ENCODE data around the gene OAF. TPM values are rescaled to one million over a fixed set of nuclear protein-coding genes. Genes with fewer than 3 reads are reported as not detected.
"Not testable (repeated sequence)": the region's sequence is repeated elsewhere in the genome, so short reads cannot be mapped to it uniquely, and the experiment has no call there.

The OAF gene
- total RNA-seq, 2 donors from 2014 or later: 142 to 152 TPM

- intact Hi-C loops (cut with DNase I): no loop called here
- no peak for DNase-seq
- Histone ChIP-seq H3K9me3 (no peaks in the 10 kb centered on the region), H3K27ac (no peak overlapping the region), H3K4me3 (no peak overlapping the region), H3K27me3 (peaks cover 19% of the 10 kb centered on the region), H3K9ac (ENCODE audit: low read depth in 2 of 2, low read length in 2 of 2) (no peak overlapping the region), H3K36me3 (no peaks in the 10 kb centered on the region), H3K4me1 (no peaks in the 10 kb centered on the region)
- TF ChIP-seq, protein P1, sequence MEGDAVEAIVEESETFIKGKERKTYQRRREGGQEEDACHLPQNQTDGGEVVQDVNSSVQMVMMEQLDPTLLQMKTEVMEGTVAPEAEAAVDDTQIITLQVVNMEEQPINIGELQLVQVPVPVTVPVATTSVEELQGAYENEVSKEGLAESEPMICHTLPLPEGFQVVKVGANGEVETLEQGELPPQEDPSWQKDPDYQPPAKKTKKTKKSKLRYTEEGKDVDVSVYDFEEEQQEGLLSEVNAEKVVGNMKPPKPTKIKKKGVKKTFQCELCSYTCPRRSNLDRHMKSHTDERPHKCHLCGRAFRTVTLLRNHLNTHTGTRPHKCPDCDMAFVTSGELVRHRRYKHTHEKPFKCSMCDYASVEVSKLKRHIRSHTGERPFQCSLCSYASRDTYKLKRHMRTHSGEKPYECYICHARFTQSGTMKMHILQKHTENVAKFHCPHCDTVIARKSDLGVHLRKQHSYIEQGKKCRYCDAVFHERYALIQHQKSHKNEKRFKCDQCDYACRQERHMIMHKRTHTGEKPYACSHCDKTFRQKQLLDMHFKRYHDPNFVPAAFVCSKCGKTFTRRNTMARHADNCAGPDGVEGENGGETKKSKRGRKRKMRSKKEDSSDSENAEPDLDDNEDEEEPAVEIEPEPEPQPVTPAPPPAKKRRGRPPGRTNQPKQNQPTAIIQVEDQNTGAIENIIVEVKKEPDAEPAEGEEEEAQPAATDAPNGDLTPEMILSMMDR (IDR thresholded peaks at IDR 0.05): no peak
Measured at GRCh38 chr11:120243221-120243620, 32.4 kb downstream of the OAF start.

GRCh38 chr11:120244476-120245365 lies 33.9 kb downstream of the OAF start:
- Histone ChIP-seq H3K4me3 (no peak overlapping the region), H3K9ac (ENCODE audit: low read depth in 2 of 2, low read length in 2 of 2) (no peak overlapping the region), H3K27me3 (peaks cover 16% of the 10 kb centered on the region), H3K4me1 (no peaks in the 10 kb centered on the region), H3K36me3 (no peaks in the 10 kb centered on the region), H3K27ac (no peak overlapping the region), H3K9me3 (no peaks in the 10 kb centered on the region)
- no peak for DNase-seq
- intact Hi-C loops (cut with DNase I): no loop called here
- TF ChIP-seq, protein P1 (IDR thresholded peaks at IDR 0.05): no peak

DNA sequence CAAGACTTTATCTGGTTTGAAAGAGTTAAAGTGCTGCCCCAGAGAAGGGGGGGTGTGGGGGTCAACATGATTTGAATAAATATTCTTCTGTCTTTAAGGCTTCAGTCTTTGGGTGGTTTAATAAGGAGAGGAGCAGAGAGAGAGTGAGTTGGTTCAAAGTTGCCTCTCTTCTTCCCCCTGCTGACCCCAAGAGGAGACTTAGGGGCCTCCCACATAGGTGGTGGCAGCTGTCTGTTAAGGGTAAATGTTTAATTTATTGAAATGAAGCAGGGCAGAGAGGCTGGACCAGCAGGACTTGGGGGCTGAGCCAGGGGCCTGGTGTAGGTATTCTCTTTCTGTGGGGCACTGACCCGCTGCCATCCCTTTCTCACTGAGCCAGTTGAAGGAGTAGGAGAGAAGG lies 34.6 kb downstream of the OAF start:
- intact Hi-C loops (cut with DNase I): no loop called here
- TF ChIP-seq, protein P1 (IDR thresholded peaks at IDR 0.05): no peak
- Histone ChIP-seq H3K9ac (ENCODE audit: low read depth in 2 of 2, low read length in 2 of 2) (no peak overlapping the region), H3K36me3 (no peaks in the 10 kb centered on the region), H3K27me3 (peaks cover 9% of the 10 kb centered on the region), H3K4me1 (no peaks in the 10 kb centered on the region), H3K9me3 (no peaks in the 10 kb centered on the region), H3K4me3 (no peak overlapping the region), H3K27ac (no peak overlapping the region)
- DNase-seq: no peak

DNA sequence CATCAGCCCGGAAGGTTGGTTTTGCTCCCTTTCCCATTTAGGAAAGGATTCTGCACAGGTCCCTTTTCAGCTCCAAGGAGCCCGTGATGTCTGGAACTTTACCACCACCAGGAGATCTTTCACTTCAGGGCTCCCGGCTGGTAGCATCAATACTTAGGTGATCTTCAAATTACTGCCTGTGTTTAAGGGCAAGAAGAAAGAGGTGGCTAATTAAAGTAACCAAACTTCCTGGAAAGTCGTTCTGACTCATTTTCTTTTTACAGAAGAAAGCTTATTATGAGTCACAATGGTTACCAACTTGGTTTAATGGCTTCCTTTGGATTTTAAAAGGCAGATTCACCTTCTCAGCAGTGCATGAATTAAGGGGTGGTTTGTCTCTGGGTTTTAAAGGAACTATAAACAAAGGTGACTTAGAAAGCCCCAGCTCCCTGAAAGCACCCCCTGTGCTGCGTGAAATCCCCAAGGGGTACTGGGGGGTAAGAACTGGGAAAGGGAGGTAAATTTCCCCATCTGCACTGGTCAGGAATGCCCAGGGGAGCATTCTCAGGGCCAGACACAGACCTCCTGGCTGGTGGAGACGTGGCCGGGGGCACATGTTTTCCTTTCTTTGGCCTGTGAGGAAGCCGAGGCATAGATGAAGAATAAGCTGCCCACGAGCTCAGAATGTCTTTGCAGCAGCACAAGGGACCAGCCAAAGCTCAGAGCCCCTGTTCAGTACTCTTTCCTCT lies 37.9 kb downstream of the OAF start:
- H3K27me3 ChIP-seq: no peaks in the 10 kb centered on the region
- no peak overlapping the region for H3K27ac ChIP-seq
- no peaks in the 10 kb centered on the region for H3K9me3 ChIP-seq
- no peak overlapping the region for H3K9ac ChIP-seq (ENCODE audit: low read depth in 2 of 2, low read length in 2 of 2)
- TF ChIP-seq, protein P1 (IDR thresholded peaks at IDR 0.05): no peak
- H3K36me3 ChIP-seq: no peaks in the 10 kb centered on the region
- no peak for DNase-seq
- no peaks in the 10 kb centered on the region for H3K4me1 ChIP-seq
- no peak overlapping the region for H3K4me3 ChIP-seq
- intact Hi-C loops (cut with DNase I): no loop called here

DNA sequence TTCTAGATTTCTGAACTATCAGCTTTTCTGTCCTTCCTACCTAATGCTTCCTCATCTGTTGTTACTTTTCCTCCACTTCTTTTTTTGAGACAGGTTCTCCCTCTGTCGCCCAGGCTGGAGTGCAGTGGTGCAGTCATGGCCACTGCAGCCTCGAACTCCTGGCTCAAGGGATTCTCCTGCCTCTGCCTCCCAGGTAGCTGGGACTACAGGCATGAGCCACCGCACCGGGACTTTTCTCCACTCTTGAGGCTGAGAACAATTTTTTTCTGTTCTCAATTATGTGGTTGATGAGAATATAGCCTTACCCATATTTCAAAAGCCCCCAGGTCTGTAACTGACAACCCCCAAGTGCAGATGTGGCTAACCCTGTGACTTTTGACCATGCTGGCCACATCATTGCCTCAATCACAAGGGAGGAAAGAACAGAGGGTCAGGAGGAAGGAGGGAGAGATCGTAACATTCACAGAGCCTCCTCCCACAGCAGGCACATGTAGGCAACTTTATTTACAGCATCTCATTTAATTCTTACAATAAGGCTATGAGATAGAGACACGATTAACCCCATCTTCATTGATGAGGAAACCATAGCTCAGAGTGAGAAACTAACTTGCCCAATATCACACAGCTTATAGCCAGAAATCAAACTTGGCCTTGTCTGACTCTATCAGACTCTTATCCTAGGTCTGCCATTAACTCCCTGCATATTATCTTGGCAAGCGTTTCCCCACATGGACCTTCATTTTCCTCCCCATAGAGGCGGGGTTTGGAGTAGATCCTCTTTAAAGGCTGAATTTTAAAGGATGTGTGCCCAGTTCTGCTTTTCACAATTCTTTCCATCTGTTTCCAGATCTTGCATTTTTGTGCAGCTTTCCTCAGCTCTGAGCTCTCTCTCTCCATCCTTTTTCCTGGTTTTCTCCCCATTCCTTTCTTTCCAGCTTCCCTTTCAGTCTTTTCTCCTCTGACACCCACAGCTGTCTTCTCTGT lies 38.7 kb downstream of the OAF start:
- H3K9me3 ChIP-seq: no peaks in the 10 kb centered on the region
- H3K9ac ChIP-seq (ENCODE audit: low read depth in 2 of 2, low read length in 2 of 2): no peak overlapping the region
- no peaks in the 10 kb centered on the region for H3K27me3 ChIP-seq
- H3K27ac ChIP-seq: no peak overlapping the region
- H3K36me3 ChIP-seq: no peaks in the 10 kb centered on the region
- TF ChIP-seq, protein P1 (IDR thresholded peaks at IDR 0.05): no peak
- intact Hi-C loops (cut with DNase I): no loop called here
- H3K4me3 ChIP-seq: no peak overlapping the region
- no peak for DNase-seq
- no peaks in the 10 kb centered on the region for H3K4me1 ChIP-seq

- H3K9ac ChIP-seq (ENCODE audit: low read depth in 2 of 2, low read length in 2 of 2); H3K27me3 ChIP-seq; DNase-seq; H3K4me3 ChIP-seq; H3K36me3 ChIP-seq; H3K4me1 ChIP-seq; H3K9me3 ChIP-seq; intact Hi-C loops (cut with DNase I); H3K27ac ChIP-seq: not testable (repeated sequence)
Measured at GRCh38 chr11:120253377-120253776, 42.5 kb downstream of the OAF start.
